Measurements from ENCODE around the gene NACC2.

- TF ChIP-seq CTCF (IDR thresholded peaks at IDR 0.05 in 4 of 5, conservative IDR thresholded peaks at IDR 0.05 in 1 of 5) = no peak
- no peak for TF ChIP-seq POLR2A (IDR thresholded peaks at IDR 0.05)
Observed at GRCh38 chr9:135965124-135965756, 129.8 kb downstream of the NACC2 start.

Data from gastrocnemius medialis (tissue), 4 donors.